H1 (cell line): ENCODE measurements around the gene INAFM2.

Experiments used
- CBX5 ChIP-seq: fragments of 300-800, 300-1000 bp; sonication (generic); IDR thresholded peaks from 2 replicates; pipeline ENCODE4 v1.7.1; 2016; ENCODE audit warnings: antibody characterized with exemption, low read length, low read depth
- EP300 ChIP-seq, 2 experiments: IDR thresholded peaks; 1 replicate in 1 of 2; 2 replicates in 1 of 2; pipeline ENCODE4 v1.6.1; 2011 to 2012; ENCODE audit warnings: low read depth in 2 of 2, low read length in 2 of 2, mild to moderate bottlenecking in 2 of 2, borderline replicate concordance in 1 of 2, inconsistent platforms in 1 of 2, moderate library complexity in 1 of 2
- EZH2 ChIP-seq: fragments of 200-600 bp; sonication (generic); IDR thresholded peaks from 2 replicates; pipeline ENCODE4 v1.7.1; 2012; ENCODE audit warnings: low read depth, mild to moderate bottlenecking, moderate library complexity, low read length, inconsistent platforms; ENCODE audit not compliant: severe bottlenecking
- FOSL1 ChIP-seq: IDR thresholded peaks from 2 replicates; pipeline ENCODE4 v1.6.1; 2011; ENCODE audit warnings: mild to moderate bottlenecking, low read depth, low read length, moderate library complexity; ENCODE audit not compliant: insufficient read depth
- JUN ChIP-seq: IDR thresholded peaks from 2 replicates; pipeline ENCODE4 v1.6.1; 2011; ENCODE audit warnings: low read depth, mild to moderate bottlenecking, improper control_type of control experiment, low read length
- JUND ChIP-seq: IDR thresholded peaks from 2 replicates; pipeline ENCODE4 v1.6.1; 2011; ENCODE audit warnings: mild to moderate bottlenecking, improper control_type of control experiment, low read length
- POLR2AphosphoS5 ChIP-seq: IDR thresholded peaks from 2 replicates; pipeline ENCODE4 v1.6.1; 2011; ENCODE audit warnings: low read depth, low read length
- RAD21 ChIP-seq, 2 experiments: IDR thresholded peaks in 1 of 2; conservative IDR thresholded peaks in 1 of 2; 2 replicates each; pipeline ENCODE4 v1.6.1; 2011; ENCODE audit warnings: low read depth in 2 of 2, low read length in 2 of 2, improper control_type of control experiment in 1 of 2, inconsistent platforms in 1 of 2, mild to moderate bottlenecking in 1 of 2, moderate library complexity in 1 of 2
- RBBP5 ChIP-seq: IDR thresholded peaks from 2 replicates; pipeline ENCODE4 v1.7.1; 2012; ENCODE audit warnings: low read depth, mild to moderate bottlenecking, inconsistent platforms, low read length, moderate library complexity, borderline replicate concordance
- RFX5 ChIP-seq: IDR thresholded peaks from 2 replicates; pipeline ENCODE4 v1.6.1; 2011; ENCODE audit warnings: low read depth, low read length, improper control_type of control experiment, borderline replicate concordance
- RXRA ChIP-seq: IDR thresholded peaks from 2 replicates; pipeline ENCODE4 v1.6.1; 2011; ENCODE audit warnings: low read depth, mild to moderate bottlenecking, low read length, moderate library complexity; ENCODE audit not compliant: insufficient read depth
- SP2 ChIP-seq: IDR thresholded peaks from 2 replicates; pipeline ENCODE4 v1.6.1; 2012; ENCODE audit warnings: mild to moderate bottlenecking, low read length, inconsistent platforms
- TF ChIP-seq, protein P1 (sequence below), 3 experiments: IDR thresholded peaks; 1 replicate in 2 of 3; 2 replicates in 1 of 3; pipeline versions ENCODE4 v1.5.1 to v1.6.1; 2011; ENCODE audit warnings: low read length in 3 of 3, mild to moderate bottlenecking in 3 of 3, inconsistent platforms in 2 of 3, low read depth in 1 of 3, moderate library complexity in 1 of 3; ENCODE audit not compliant: insufficient read depth in 1 of 3; ENCODE audit errors: control extremely low read depth in 1 of 3
- TF ChIP-seq, protein P2 (sequence below): IDR thresholded peaks from 2 replicates; pipeline ENCODE4 v1.6.1; 2011; ENCODE audit warnings: low read length, improper control_type of control experiment

DNA sequence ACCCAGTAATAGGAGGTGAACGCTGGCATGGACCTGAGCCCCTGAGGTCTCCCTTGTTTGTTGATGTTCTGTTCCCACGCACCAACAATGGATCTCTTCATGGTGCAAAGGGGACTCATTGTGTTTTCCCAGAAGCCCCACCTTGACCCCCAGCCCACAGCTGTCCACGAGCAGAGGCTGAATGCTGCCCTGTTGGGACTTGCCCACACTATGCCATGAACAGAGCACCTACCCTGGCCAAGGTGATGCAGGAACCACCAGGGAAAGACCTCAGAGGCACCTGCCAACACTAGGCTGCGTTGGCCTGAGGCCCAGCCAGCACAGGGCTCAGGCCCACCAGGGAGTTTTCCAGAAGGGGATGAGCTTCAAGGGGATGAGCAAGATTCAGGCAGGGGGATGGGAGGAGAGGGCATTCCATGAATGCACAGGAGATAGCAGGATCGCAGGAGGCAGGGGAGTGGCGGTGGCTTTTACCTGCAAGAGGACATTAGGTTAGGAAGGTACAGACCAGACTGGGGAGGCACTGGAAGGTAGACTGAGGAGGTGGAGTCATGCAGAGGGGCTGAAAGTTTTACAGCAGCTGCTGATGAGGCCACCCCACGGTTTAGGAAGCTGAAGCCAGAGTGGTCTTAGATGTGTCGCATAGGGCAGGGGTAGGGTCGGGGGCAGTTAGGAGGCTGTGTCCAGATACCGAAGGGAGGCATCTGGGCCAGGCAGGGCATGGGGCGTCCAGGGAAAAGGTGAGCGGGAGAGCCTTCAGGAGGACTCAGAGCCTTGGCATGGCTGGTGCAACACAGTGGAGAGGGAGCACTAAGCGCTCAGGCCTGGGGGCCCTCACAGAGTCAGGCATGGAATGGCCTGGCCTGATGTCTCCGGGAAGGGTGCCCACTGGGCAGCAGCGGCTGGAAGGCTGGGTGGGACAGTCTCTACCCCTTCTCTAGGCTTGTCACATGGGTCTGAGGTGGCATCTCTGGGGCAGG, 23.4 kb downstream of the INAFM2 start:
- no peak for TF ChIP-seq EZH2
- TF ChIP-seq EP300 (IDR thresholded peaks at IDR 0.05; ENCODE audit: borderline replicate concordance in 1 of 2, low read depth in 2 of 2, low read length in 2 of 2) = no peak
- TF ChIP-seq, protein P1, sequence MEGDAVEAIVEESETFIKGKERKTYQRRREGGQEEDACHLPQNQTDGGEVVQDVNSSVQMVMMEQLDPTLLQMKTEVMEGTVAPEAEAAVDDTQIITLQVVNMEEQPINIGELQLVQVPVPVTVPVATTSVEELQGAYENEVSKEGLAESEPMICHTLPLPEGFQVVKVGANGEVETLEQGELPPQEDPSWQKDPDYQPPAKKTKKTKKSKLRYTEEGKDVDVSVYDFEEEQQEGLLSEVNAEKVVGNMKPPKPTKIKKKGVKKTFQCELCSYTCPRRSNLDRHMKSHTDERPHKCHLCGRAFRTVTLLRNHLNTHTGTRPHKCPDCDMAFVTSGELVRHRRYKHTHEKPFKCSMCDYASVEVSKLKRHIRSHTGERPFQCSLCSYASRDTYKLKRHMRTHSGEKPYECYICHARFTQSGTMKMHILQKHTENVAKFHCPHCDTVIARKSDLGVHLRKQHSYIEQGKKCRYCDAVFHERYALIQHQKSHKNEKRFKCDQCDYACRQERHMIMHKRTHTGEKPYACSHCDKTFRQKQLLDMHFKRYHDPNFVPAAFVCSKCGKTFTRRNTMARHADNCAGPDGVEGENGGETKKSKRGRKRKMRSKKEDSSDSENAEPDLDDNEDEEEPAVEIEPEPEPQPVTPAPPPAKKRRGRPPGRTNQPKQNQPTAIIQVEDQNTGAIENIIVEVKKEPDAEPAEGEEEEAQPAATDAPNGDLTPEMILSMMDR (IDR thresholded peaks at IDR 0.05; ENCODE audit: control extremely low read depth in 1 of 3, insufficient read depth in 1 of 3, low read depth in 1 of 3, low read length in 3 of 3) = no peak
- no peak for TF ChIP-seq RXRA
- TF ChIP-seq FOSL1 = no peak
- TF ChIP-seq RBBP5 = no peak
- TF ChIP-seq POLR2AphosphoS5 = no peak
- no peak for TF ChIP-seq SP2
- TF ChIP-seq RFX5 = no peak
- TF ChIP-seq RAD21 (IDR thresholded peaks at IDR 0.05 in 1 of 2, conservative IDR thresholded peaks at IDR 0.05 in 1 of 2; ENCODE audit: low read depth in 2 of 2, low read length in 2 of 2) = no peak
- no peak for TF ChIP-seq JUND
- TF ChIP-seq, protein P2, sequence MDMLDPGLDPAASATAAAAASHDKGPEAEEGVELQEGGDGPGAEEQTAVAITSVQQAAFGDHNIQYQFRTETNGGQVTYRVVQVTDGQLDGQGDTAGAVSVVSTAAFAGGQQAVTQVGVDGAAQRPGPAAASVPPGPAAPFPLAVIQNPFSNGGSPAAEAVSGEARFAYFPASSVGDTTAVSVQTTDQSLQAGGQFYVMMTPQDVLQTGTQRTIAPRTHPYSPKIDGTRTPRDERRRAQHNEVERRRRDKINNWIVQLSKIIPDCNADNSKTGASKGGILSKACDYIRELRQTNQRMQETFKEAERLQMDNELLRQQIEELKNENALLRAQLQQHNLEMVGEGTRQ = no peak
- no peak for TF ChIP-seq CBX5
- TF ChIP-seq JUN = no peak
